IMR-90 (cell line): ENCODE data around the gene PCYOX1L. TPM values are rescaled to one million over a fixed set of nuclear protein-coding genes. Genes with fewer than 3 reads are reported as not detected.

ENCODE experiments used
- ATAC-seq: fragments of 200-7000 bp; cut with Tn5 transposase; 2 replicates; pipeline ENCODE4 v1.9.1; 2020; ENCODE audit warnings: low read depth, mild to moderate bottlenecking, moderate library complexity
- BruUV-seq: library from RNA; stranded (reverse); fragments of 400-500 nt; replicated peaks from 2 replicates; lab custom pipeline; 2021; lab: Mats Ljungman, UMichigan
- CTCF ChIA-PET: fragments of 300-600 bp; formaldehyde crosslinking; extraction: SDS; loops from one replicate; lab custom pipeline; 2021; ENCODE audit warnings: antibody characterized with exemption; lab: Yijun Ruan, JAX
- POLR2A ChIA-PET: fragments of 300-600 bp; sonication (Branson Sonifier 250); formaldehyde crosslinking; loops from one replicate; lab custom pipeline; 2022; ENCODE audit warnings: antibody characterized with exemption; ENCODE audit not compliant: unreplicated experiment; lab: Charles Lee
- DNase-seq: peaks from one replicate; pipeline ENCODE4 v3.0.0; 2013
- H2AFZ ChIP-seq: replicated peaks from 2 replicates; pipeline ENCODE3; 2013; ENCODE audit warnings: low read length, mild to moderate bottlenecking; ENCODE audit not compliant: poor library complexity
- H2AK5ac ChIP-seq: 2 replicates; pipeline ENCODE4 v1.6.1; 2013; ENCODE audit warnings: low read depth, low read length, inconsistent platforms
- H2AK9ac ChIP-seq: replicated peaks from 2 replicates; pipeline ENCODE3; 2013; ENCODE audit warnings: mild to moderate bottlenecking, low read depth, low read length, moderate library complexity; ENCODE audit not compliant: poor library complexity
- H2BK120ac ChIP-seq: 2 replicates; pipeline ENCODE4 v1.6.1; 2013; ENCODE audit warnings: low read depth, low read length, inconsistent platforms
- H2BK15ac ChIP-seq: 3 replicates; pipeline ENCODE4 v1.6.1; 2013; ENCODE audit warnings: low read depth, low read length, inconsistent platforms
- H2BK20ac ChIP-seq: 2 replicates; pipeline ENCODE4 v1.6.1; 2013; ENCODE audit warnings: low read depth, mild to moderate bottlenecking, inconsistent platforms, low read length, moderate library complexity
- H2BK5ac ChIP-seq: 2 replicates; pipeline ENCODE4 v1.6.1; 2013; ENCODE audit warnings: mild to moderate bottlenecking, low read depth, low read length, inconsistent platforms; ENCODE audit not compliant: poor library complexity, severe bottlenecking
- H3K14ac ChIP-seq: replicated peaks from 2 replicates; pipeline ENCODE4 v1.6.1; 2013; ENCODE audit warnings: low read depth, low read length, inconsistent platforms
- H3K18ac ChIP-seq: 2 replicates; pipeline ENCODE4 v1.6.1; 2013; ENCODE audit warnings: low read depth, low read length, control low read depth
- H3K23ac ChIP-seq: 2 replicates; pipeline ENCODE4 v1.6.1; 2013; ENCODE audit warnings: low read depth, low read length, inconsistent platforms
- H3K27ac ChIP-seq: 2 replicates; pipeline ENCODE4 v1.5.1; 2013; ENCODE audit warnings: mild to moderate bottlenecking, control low read depth, low read length; ENCODE audit not compliant: insufficient read depth
- H3K27me3 ChIP-seq: 2 replicates; pipeline ENCODE4 v1.6.1; 2013; ENCODE audit warnings: low read length; ENCODE audit not compliant: control insufficient read depth, insufficient read depth
- H3K36me3 ChIP-seq: 2 replicates; pipeline ENCODE4 v1.6.1; 2013; ENCODE audit warnings: low read length, mixed read lengths; ENCODE audit not compliant: control insufficient read depth, insufficient read depth
- H3K4ac ChIP-seq: 2 replicates; pipeline ENCODE4 v1.6.1; 2013; ENCODE audit warnings: low read depth, low read length, inconsistent platforms
- H3K4me1 ChIP-seq: 2 replicates; pipeline ENCODE4 v1.6.1; 2013; ENCODE audit warnings: low read length, mixed read lengths; ENCODE audit not compliant: control insufficient read depth, insufficient read depth
- H3K4me2 ChIP-seq: 2 replicates; pipeline ENCODE4 v1.6.1; 2013; ENCODE audit warnings: low read depth, mild to moderate bottlenecking, control low read depth, low read length, moderate library complexity
- H3K4me3 ChIP-seq: 2 replicates; pipeline ENCODE4 v1.5.1; 2013; ENCODE audit warnings: low read depth, mild to moderate bottlenecking, control low read depth, low read length, moderate library complexity; ENCODE audit not compliant: insufficient read depth
- H3K56ac ChIP-seq: 2 replicates; pipeline ENCODE4 v1.6.1; 2013; ENCODE audit warnings: low read length, inconsistent platforms; ENCODE audit not compliant: insufficient read depth; ENCODE audit errors: extremely low read depth
- H3K79me1 ChIP-seq, 2 experiments: 2 replicates each; pipeline ENCODE4 v1.6.1; 2013; ENCODE audit warnings: low read length in 2 of 2, inconsistent platforms in 1 of 2, low read depth in 1 of 2
- H3K9ac ChIP-seq: 2 replicates; pipeline ENCODE4 v1.6.1; 2013; ENCODE audit warnings: low read depth, low read length, control low read depth
- H3K9me1 ChIP-seq: 2 replicates; pipeline ENCODE4 v1.6.1; 2013; ENCODE audit warnings: low read length, inconsistent platforms; ENCODE audit not compliant: insufficient read depth
- H3K9me3 ChIP-seq: 2 replicates; pipeline ENCODE4 v1.6.1; 2013; ENCODE audit warnings: low read length; ENCODE audit not compliant: control insufficient read depth, insufficient read depth
- H4K20me1 ChIP-seq: 2 replicates; pipeline ENCODE4 v1.6.1; 2013; ENCODE audit warnings: low read length, inconsistent platforms; ENCODE audit not compliant: insufficient read depth
- H4K5ac ChIP-seq: 2 replicates; pipeline ENCODE4 v1.6.1; 2013; ENCODE audit warnings: mild to moderate bottlenecking, low read depth, low read length, control low read depth
- H4K8ac ChIP-seq, 2 experiments: 2 replicates each; pipeline ENCODE4 v1.6.1; 2013; ENCODE audit warnings: low read depth in 2 of 2, low read length in 2 of 2, control low read depth in 1 of 2, inconsistent platforms in 1 of 2
- H4K91ac ChIP-seq: 2 replicates; pipeline ENCODE4 v1.6.1; 2013; ENCODE audit warnings: low read depth, low read length, inconsistent platforms; ENCODE audit not compliant: insufficient read depth
- CEBPB ChIP-seq: IDR thresholded peaks from 2 replicates; pipeline ENCODE4 v1.6.1; 2012; ENCODE audit warnings: low read depth, low read length, improper control_type of control experiment
- CHD1 ChIP-seq: IDR thresholded peaks from 2 replicates; pipeline ENCODE4 v1.6.1; 2012; ENCODE audit warnings: low read depth, low read length, improper control_type of control experiment
- CTCF ChIP-seq: conservative IDR thresholded peaks from 2 replicates; pipeline ENCODE4 v1.5.1; 2012; ENCODE audit warnings: mild to moderate bottlenecking, low read depth, low read length, improper control_type of control experiment
- ELK1 ChIP-seq: fragments of 150-350 bp; IDR thresholded peaks from 2 replicates; pipeline ENCODE4 v1.6.1; 2016; ENCODE audit warnings: low read depth, mild to moderate bottlenecking, low read length, moderate library complexity, borderline replicate concordance
- FOS ChIP-seq: fragments of 150-350 bp; IDR thresholded peaks from 2 replicates; pipeline ENCODE4 v1.6.1; 2016; ENCODE audit warnings: low read depth, low read length
- MAFK ChIP-seq: IDR thresholded peaks from 2 replicates; pipeline ENCODE4 v1.6.1; 2012; ENCODE audit warnings: low read depth, low read length, improper control_type of control experiment
- MAZ ChIP-seq: IDR thresholded peaks from 2 replicates; pipeline ENCODE4 v1.6.1; 2012; ENCODE audit warnings: low read depth, mild to moderate bottlenecking, low read length, improper control_type of control experiment, moderate library complexity, borderline replicate concordance
- MXI1 ChIP-seq: IDR thresholded peaks from 2 replicates; pipeline ENCODE4 v1.6.1; 2012; ENCODE audit warnings: low read depth, mild to moderate bottlenecking, low read length, moderate library complexity, borderline replicate concordance
- NFE2L2 ChIP-seq: fragments of 150-350 bp; IDR thresholded peaks from 2 replicates; pipeline ENCODE4 v1.6.1; 2016; ENCODE audit warnings: low read depth, mild to moderate bottlenecking, low read length
- POLR2A ChIP-seq: IDR thresholded peaks from 2 replicates; pipeline ENCODE4 v1.6.1; 2012; ENCODE audit warnings: mild to moderate bottlenecking, low read depth, low read length
- RAD21 ChIP-seq: IDR thresholded peaks from 2 replicates; pipeline ENCODE4 v1.6.1; 2012; ENCODE audit warnings: low read length, improper control_type of control experiment
- RCOR1 ChIP-seq: IDR thresholded peaks from 2 replicates; pipeline ENCODE4 v1.6.1; 2012; ENCODE audit warnings: mild to moderate bottlenecking, low read length, improper control_type of control experiment; ENCODE audit not compliant: insufficient replicate concordance
- RFX5 ChIP-seq: IDR thresholded peaks from 2 replicates; pipeline ENCODE4 v1.8.0; 2012; ENCODE audit warnings: low read depth, mild to moderate bottlenecking, low read length, moderate library complexity
- SMC3 ChIP-seq: fragments of 150-350 bp; IDR thresholded peaks from 2 replicates; pipeline ENCODE4 v1.6.1; 2016; ENCODE audit warnings: low read depth, mild to moderate bottlenecking, antibody characterized with exemption, low read length, moderate library complexity
- USF2 ChIP-seq: fragments of 150-350 bp; IDR thresholded peaks from 2 replicates; pipeline ENCODE4 v1.6.1; 2017; ENCODE audit warnings: mild to moderate bottlenecking, antibody characterized with exemption, low read length, low read depth
- WGBS, 2 experiments: methylation state at CpG; one replicate each; pipeline versions ENCODE4 v1.1.5 to v1.1.7; 2013; ENCODE audit warnings: missing lambda C conversion rate in 2 of 2; ENCODE audit not compliant: insufficient read length in 1 of 2; ENCODE audit errors: extremely low coverage in 2 of 2; 5-methylcytosine and 5-hydroxymethylcytosine counted together
- dilution Hi-C: fragments of 300-500 bp; cut with HindIII; formaldehyde crosslinking; loops from one replicate; pipeline ENCODE4 v1.14.3; 2018; ENCODE audit warnings: low sequenced_read_pairs; ENCODE audit not compliant: unreplicated experiment
- in situ Hi-C: fragments of 300-500 bp; cut with MboI; formaldehyde crosslinking; loops from 3 replicates; pipeline ENCODE4 v1.14.3; 2019; ENCODE audit warnings: low sequenced_read_pairs, inconsistent platforms, mixed read lengths
- intact Hi-C: fragments of 100-400 bp; cut with micrococcal nuclease; formaldehyde crosslinking; loops from 2 replicates; pipeline ENCODE4 v1.10.0; 2022
- polyA plus RNA-seq, 3 experiments: library from polyadenylated mRNA; depleted of rRNA; stranded (reverse); fragments of >200 nt; gene quantifications; 2 replicates each; pipeline ENCODE4 v1.2.3, GENCODE V29; 2012; ENCODE audit warnings: low replicate concordance in 1 of 3
- total RNA-seq: library from RNA; depleted of rRNA; stranded (reverse); fragments of >200 nt; gene quantifications from 2 replicates; pipeline ENCODE4 v1.2.3, GENCODE V29; 2012

The PCYOX1L gene
- total and polyA plus RNA-seq, 2 of the 4 experiments (the other 2 are of a cell fraction), result 7.0 to 14.3 TPM

DNA sequence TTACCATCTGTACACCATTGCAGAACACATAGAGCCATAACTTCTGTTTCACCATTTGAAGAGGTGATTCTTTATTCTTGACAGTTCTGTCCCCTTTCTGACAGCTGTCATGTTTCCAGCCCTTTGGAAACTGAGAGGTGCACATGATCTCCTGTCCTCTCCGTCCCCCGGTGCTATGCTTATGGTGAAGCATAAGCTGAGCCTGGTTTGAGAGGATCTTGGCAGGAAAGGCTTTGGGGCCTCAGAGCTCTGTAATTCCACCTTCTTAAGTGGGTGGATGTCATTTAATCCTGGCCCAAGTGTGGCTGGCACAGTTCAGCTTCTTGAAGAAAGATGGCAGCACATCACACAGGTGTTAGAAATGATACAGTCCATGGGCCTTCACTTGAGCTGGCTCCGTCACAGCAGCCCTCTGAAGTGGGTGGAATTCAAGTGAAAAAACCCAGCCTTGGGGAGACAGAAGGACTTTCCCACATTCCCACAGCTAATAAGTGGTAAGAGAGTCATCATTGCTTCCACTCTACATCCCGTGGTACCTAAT lies 43.2 kb upstream of the PCYOX1L start:
- Histone ChIP-seq H3K4me2 (no peak overlapping the region), H3K56ac (no peak overlapping the region), H4K20me1 (no peaks in the 10 kb centered on the region), H4K91ac (no peak overlapping the region), H3K27ac (no peak overlapping the region), H3K18ac (no peak overlapping the region), H2BK5ac (no peak overlapping the region), H4K8ac (no peak overlapping the region), H3K36me3 (no peaks in the 10 kb centered on the region), H2BK120ac (no peak overlapping the region), H2AK5ac (no peak overlapping the region), H3K9me1 (0 out of 2 replicates have a peak, but pooled peaks cover 16% of the 10 kb centered on the region), H3K79me1 (no peaks in the 10 kb centered on the region), H2BK20ac (no peak overlapping the region), H2AFZ (no peak overlapping the region), H3K4ac (no peak overlapping the region), H3K4me3 (no peak overlapping the region), H3K4me1 (peaks cover 2% of the 10 kb centered on the region; the same call in 1 of the 2 replicates), H2BK15ac (no peak overlapping the region), H2AK9ac (no peak overlapping the region), H3K23ac (no peak overlapping the region), H3K27me3 (no peaks in the 10 kb centered on the region), H3K9ac (no peak overlapping the region), H4K5ac (no peak overlapping the region), H3K14ac (no peak overlapping the region), H3K9me3 (no peaks in the 10 kb centered on the region)
- no TSS peak for BruUV-seq
- no CpG with 5 or more reads among the region's 4 CpGs for WGBS, 2 experiments
- no peak for TF ChIP-seq RCOR1
- TF ChIP-seq MXI1, result no peak
- no peak for TF ChIP-seq POLR2A
- no peak for TF ChIP-seq RAD21
- no peak for TF ChIP-seq NFE2L2
- TF ChIP-seq RFX5, result no peak
- TF ChIP-seq ELK1, result no peak
- TF ChIP-seq FOS, result no peak
- no peak for TF ChIP-seq CEBPB
- TF ChIP-seq MAFK, result no peak
- TF ChIP-seq SMC3, result no peak
- no peak for TF ChIP-seq MAZ
- no peak for TF ChIP-seq USF2
- no peak for TF ChIP-seq CHD1
- no peak for TF ChIP-seq CTCF
- intact Hi-C loops, result no loop called here
- dilution Hi-C loops, result no loop called here
- in situ Hi-C loops, result no loop called here
- POLR2A ChIA-PET, result no interaction called here
- CTCF ChIA-PET, result interaction anchor here (0.9 to 2.7 kb wide), 2 partner anchors 28 to 53 kb away, joined by 3 to 8 read pairs; no protein-coding TSS in a partner anchor
- no peak for ATAC-seq
- DNase-seq, result no peak
